Body of pancreas (tissue), 4 donors: ENCODE measurements around the gene VTN.

ENCODE experiments used
- CTCF ChIP-seq, 7 experiments: fragments of 450-650 bp in 4 of 7; fragments of 200-600 bp in 3 of 7; sonication (generic) in 3 of 7; IDR thresholded peaks; one replicate each; pipeline ENCODE4 v1.5.1; 2016 to 2019; ENCODE audit warnings: antibody characterized with exemption in 7 of 7
- POLR2A ChIP-seq, 3 donors: fragments of 450-650 bp; IDR thresholded peaks; one replicate each; pipeline ENCODE4 v1.6.1; 2016; ENCODE audit warnings: antibody characterized with exemption in 3 of 3, mild to moderate bottlenecking in 2 of 3

DNA sequence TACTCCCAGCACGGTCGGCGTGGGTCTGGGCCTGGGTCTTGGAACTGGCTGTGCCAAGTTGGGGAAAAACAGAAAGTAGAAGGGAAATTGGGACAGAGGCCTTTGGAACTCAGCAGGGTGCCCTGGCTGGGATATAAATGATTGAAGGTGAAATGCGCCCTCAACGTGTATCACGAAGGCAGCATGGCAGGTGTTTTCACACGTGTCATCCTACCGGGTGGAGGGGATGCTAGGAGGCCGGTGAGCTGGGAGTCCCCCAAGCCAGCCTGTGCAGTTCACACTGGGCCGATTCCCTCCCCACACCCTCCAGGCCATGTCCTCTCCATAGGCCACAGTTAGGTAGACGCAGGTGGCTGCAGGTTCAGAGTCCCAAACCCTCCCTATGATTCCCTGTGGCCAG is 28.6 kb downstream of the VTN start:
- no peak for TF ChIP-seq CTCF (IDR thresholded peaks at IDR 0.05)
- no peak for TF ChIP-seq POLR2A (IDR thresholded peaks at IDR 0.05)
